ENCODE results near the gene SLX4. TPM values are rescaled to one million over a fixed set of nuclear protein-coding genes. Genes with fewer than 3 reads are reported as not detected.

The SLX4 gene
- total and polyA plus RNA-seq, 9 donors, result 3.2 to 5.8 (median 4.4) TPM

- WGBS (ENCODE audit: insufficient coverage), result 71% methylated on average over 18 of the region's 18 CpGs
- Histone ChIP-seq H3K4me1 (ENCODE audit: control insufficient read depth, insufficient read depth, low read length) (peaks cover 13% of the 10 kb centered on the region), H3K27me3 (ENCODE audit: control insufficient read depth, insufficient read depth, low read length) (no peaks in the 10 kb centered on the region), H3K36me3 (ENCODE audit: control insufficient read depth, insufficient read depth, low read length) (peaks cover 51% of the 10 kb centered on the region), H3K4me3 (ENCODE audit: low read length) (no peak overlapping the region), H3K27ac (ENCODE audit: low read length) (no peak overlapping the region), H3K9me3 (replicated peaks; ENCODE audit: control insufficient read depth, low read depth, low read length) (no peaks in the 10 kb centered on the region)
- no peak for DNase-seq
Observed at GRCh38 chr16:3651461-3652372, 40.3 kb upstream of the SLX4 start.

DNA sequence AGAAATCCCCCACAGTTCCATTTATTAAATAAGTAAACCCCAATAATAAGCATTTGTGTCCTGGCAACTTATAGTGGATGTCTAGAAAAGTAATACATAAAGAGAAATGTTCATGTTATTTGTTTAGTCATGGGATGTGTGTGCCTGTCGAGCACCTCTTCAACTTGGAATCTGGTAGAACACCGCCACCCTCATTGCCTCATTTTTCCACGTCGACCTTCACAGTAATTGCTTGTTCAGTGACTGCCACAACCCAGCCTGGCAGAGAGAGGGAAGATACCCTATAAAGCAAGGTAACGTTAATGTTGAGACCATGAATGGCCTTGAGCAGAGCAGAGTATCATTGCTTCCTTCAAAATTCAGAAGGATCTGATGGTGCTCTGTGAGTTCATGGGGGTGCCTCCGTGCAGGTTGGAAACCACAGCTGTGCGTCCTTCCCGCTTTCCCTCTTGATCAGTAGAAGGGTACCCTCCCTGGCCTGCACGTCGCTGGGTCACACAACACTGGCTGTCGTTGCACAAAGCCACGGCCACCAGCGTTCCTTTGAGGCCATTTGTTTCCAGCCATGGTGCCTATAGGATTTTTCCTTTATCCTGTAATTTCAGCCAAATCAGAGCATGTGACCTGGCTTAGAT lies 39.3 kb upstream of the SLX4 start:
- no peak overlapping the region for H3K27ac ChIP-seq (ENCODE audit: low read length)
- no peaks in the 10 kb centered on the region for H3K27me3 ChIP-seq (ENCODE audit: control insufficient read depth, insufficient read depth, low read length)
- H3K9me3 ChIP-seq (replicated peaks; ENCODE audit: control insufficient read depth, low read depth, low read length), result no peaks in the 10 kb centered on the region
- DNase-seq, result no peak
- peaks cover 43% of the 10 kb centered on the region for H3K36me3 ChIP-seq (ENCODE audit: control insufficient read depth, insufficient read depth, low read length)
- no peak overlapping the region for H3K4me3 ChIP-seq (ENCODE audit: low read length)
- peaks cover 23% of the 10 kb centered on the region for H3K4me1 ChIP-seq (ENCODE audit: control insufficient read depth, insufficient read depth, low read length)
- WGBS (ENCODE audit: insufficient coverage), result 79% methylated on average over 12 of the region's 13 CpGs

GRCh38 chr16:3646348-3646920 lies 35.0 kb upstream of the SLX4 start:
- DNase-seq, result no peak
- H3K27ac ChIP-seq (ENCODE audit: low read length), result peak overlapping the region; percentile 87
- H3K36me3 ChIP-seq (ENCODE audit: control insufficient read depth, insufficient read depth, low read length), result peaks cover 27% of the 10 kb centered on the region
- peaks cover 32% of the 10 kb centered on the region for H3K4me1 ChIP-seq (ENCODE audit: control insufficient read depth, insufficient read depth, low read length)
- WGBS (ENCODE audit: insufficient coverage), result 63% methylated on average over 15 of the region's 15 CpGs
- H3K27me3 ChIP-seq (ENCODE audit: control insufficient read depth, insufficient read depth, low read length), result no peaks in the 10 kb centered on the region
- no peaks in the 10 kb centered on the region for H3K9me3 ChIP-seq (replicated peaks; ENCODE audit: control insufficient read depth, low read depth, low read length)
- H3K4me3 ChIP-seq (ENCODE audit: low read length), result no peak overlapping the region

- Histone ChIP-seq H3K9me3 (replicated peaks; ENCODE audit: control insufficient read depth, low read depth, low read length) (no peaks in the 10 kb centered on the region), H3K27me3 (ENCODE audit: control insufficient read depth, insufficient read depth, low read length) (no peaks in the 10 kb centered on the region), H3K36me3 (ENCODE audit: control insufficient read depth, insufficient read depth, low read length) (peaks cover 29% of the 10 kb centered on the region), H3K4me1 (ENCODE audit: control insufficient read depth, insufficient read depth, low read length) (peaks cover 31% of the 10 kb centered on the region), H3K27ac (ENCODE audit: low read length) (peak overlapping the region; percentile 87), H3K4me3 (ENCODE audit: low read length) (no peak overlapping the region)
- peak; percentile 53 for DNase-seq
- WGBS (ENCODE audit: insufficient coverage), result 42% methylated on average over 16 of the region's 19 CpGs
Observed at GRCh38 chr16:3645504-3646347, 34.3 kb upstream of the SLX4 start.

DNA sequence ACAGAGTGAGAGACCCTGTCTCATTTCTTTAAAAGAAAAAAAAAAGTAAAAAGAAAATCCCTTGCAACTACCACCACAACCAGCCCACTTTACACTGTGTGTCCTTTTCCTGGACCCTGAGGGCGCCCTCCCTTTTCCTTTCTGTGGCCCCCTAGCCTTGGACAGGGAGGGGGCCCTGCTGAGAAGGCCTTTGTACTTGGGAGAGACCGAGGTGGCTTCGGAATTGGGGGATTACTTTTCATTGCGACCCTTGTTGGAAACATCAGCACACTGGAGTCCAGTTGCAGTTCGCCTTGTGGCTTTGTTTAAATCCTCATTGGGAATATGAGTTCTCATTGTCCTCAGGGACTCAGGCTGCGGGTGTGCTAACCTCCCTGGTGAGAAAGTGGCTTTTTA lies 33.7 kb upstream of the SLX4 start:
- Histone ChIP-seq H3K27me3 (ENCODE audit: control insufficient read depth, insufficient read depth, low read length) (no peaks in the 10 kb centered on the region), H3K4me3 (ENCODE audit: low read length) (no peak overlapping the region), H3K36me3 (ENCODE audit: control insufficient read depth, insufficient read depth, low read length) (peaks cover 35% of the 10 kb centered on the region), H3K4me1 (ENCODE audit: control insufficient read depth, insufficient read depth, low read length) (peaks cover 31% of the 10 kb centered on the region), H3K9me3 (replicated peaks; ENCODE audit: control insufficient read depth, low read depth, low read length) (no peaks in the 10 kb centered on the region), H3K27ac (ENCODE audit: low read length) (peak overlapping the region; percentile 87)
- WGBS (ENCODE audit: insufficient coverage), result 31% methylated on average over 3 of the region's 6 CpGs
- DNase-seq, result no peak

DNA sequence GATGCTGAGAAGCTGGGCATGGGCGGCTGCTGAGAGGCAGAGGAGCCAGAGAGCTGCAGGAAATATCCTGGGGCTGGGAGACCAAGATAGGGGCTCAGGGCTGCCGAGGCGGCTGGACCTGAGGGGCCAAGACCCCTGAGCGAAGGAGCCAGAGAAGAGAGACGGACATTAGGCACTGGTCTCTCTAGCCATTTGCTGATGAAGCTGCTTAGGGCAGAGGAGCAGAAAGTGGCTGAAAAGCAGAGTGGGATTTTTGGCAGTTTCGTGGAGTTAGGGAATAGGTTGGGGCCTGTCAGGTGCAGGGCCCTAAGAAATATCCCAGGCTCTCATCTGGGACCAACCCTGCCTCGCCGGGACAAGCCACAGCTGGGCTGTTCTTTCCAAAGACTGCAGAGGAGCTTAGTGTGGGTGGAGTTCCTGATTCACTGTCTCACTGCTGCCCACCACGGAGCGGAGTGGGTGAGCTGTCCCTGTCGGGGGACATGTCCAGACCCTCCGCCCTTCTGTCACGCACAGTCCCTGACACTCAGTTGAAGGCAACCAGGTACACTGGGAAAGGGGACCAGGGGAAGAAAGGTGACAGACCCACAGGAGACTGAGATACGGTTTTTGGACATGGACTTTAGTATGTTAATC lies 31.8 kb upstream of the SLX4 start:
- H3K36me3 ChIP-seq (ENCODE audit: control insufficient read depth, insufficient read depth, low read length), result peaks cover 35% of the 10 kb centered on the region
- peaks cover 31% of the 10 kb centered on the region for H3K4me1 ChIP-seq (ENCODE audit: control insufficient read depth, insufficient read depth, low read length)
- H3K9me3 ChIP-seq (replicated peaks; ENCODE audit: control insufficient read depth, low read depth, low read length), result no peaks in the 10 kb centered on the region
- WGBS (ENCODE audit: insufficient coverage), result 60% methylated on average over 13 of the region's 14 CpGs
- no peaks in the 10 kb centered on the region for H3K27me3 ChIP-seq (ENCODE audit: control insufficient read depth, insufficient read depth, low read length)
- no peak overlapping the region for H3K4me3 ChIP-seq (ENCODE audit: low read length)
- no peak for DNase-seq
- no peak overlapping the region for H3K27ac ChIP-seq (ENCODE audit: low read length)

GRCh38 chr16:3642397-3643094 lies 31.1 kb upstream of the SLX4 start:
- Histone ChIP-seq H3K27ac (ENCODE audit: low read length) (no peak overlapping the region), H3K4me1 (ENCODE audit: control insufficient read depth, insufficient read depth, low read length) (peaks cover 31% of the 10 kb centered on the region), H3K36me3 (ENCODE audit: control insufficient read depth, insufficient read depth, low read length) (peaks cover 30% of the 10 kb centered on the region), H3K4me3 (ENCODE audit: low read length) (no peak overlapping the region), H3K27me3 (ENCODE audit: control insufficient read depth, insufficient read depth, low read length) (no peaks in the 10 kb centered on the region), H3K9me3 (replicated peaks; ENCODE audit: control insufficient read depth, low read depth, low read length) (no peaks in the 10 kb centered on the region)
- DNase-seq, result no peak
- 41% methylated on average over 21 of the region's 21 CpGs for WGBS (ENCODE audit: insufficient coverage)

DNA sequence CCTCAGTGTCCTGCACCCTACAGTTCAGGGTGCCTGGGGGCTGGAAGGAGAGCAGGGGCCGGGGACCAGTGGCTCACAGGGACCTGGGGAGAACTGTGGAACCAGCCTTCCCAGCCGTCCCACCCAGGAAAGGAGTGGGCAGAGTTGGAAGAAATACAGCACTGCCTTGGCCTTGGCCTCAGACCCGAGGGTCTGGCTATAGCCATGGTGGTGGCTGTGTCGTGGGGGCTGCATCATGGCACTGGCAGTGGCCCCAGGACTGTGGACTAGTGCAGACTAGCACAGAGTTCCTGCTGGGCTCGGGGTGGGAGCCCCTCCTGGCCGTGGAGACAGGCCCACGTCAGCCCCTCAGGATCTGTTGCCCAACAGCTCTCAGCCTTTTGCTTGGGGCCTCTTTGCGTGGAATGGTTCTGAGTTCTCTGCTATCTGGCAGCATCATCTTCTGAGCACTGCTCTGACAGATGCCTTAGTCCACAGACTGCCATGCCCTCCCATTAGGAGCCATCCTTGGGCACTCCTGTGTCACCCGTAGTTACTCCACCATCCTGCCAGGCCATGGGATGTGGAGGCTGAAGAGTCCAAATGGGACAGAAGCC lies 30.5 kb upstream of the SLX4 start:
- WGBS (ENCODE audit: insufficient coverage), result 89% methylated on average over 9 of the region's 9 CpGs

More for the DNA sequence above, 30.5 kb upstream of the SLX4 start:
- no peak overlapping the region for H3K27ac ChIP-seq (ENCODE audit: low read length)
- H3K4me1 ChIP-seq (ENCODE audit: control insufficient read depth, insufficient read depth, low read length), result peaks cover 28% of the 10 kb centered on the region
- no peak for DNase-seq
- peaks cover 29% of the 10 kb centered on the region for H3K36me3 ChIP-seq (ENCODE audit: control insufficient read depth, insufficient read depth, low read length)
- no peaks in the 10 kb centered on the region for H3K9me3 ChIP-seq (replicated peaks; ENCODE audit: control insufficient read depth, low read depth, low read length)
- no peaks in the 10 kb centered on the region for H3K27me3 ChIP-seq (ENCODE audit: control insufficient read depth, insufficient read depth, low read length)
- H3K4me3 ChIP-seq (ENCODE audit: low read length), result no peak overlapping the region

Measured in muscle of leg (tissue), 11 donors.